H1 (cell line): ENCODE measurements around the gene CYB561D2. TPM values are rescaled to one million over a fixed set of nuclear protein-coding genes. Genes with fewer than 3 reads are reported as not detected.

Experiments
- ATF2 ChIP-seq: IDR thresholded peaks from 2 replicates; pipeline ENCODE4 v1.6.1; 2012; ENCODE audit warnings: low read length, inconsistent platforms
- BACH1 ChIP-seq: IDR thresholded peaks from 2 replicates; pipeline ENCODE4 v1.6.1; 2012; ENCODE audit warnings: low read length, improper control_type of control experiment
- BRCA1 ChIP-seq: IDR thresholded peaks from 2 replicates; pipeline ENCODE4 v1.6.1; 2012; ENCODE audit warnings: low read depth, low read length, improper control_type of control experiment
- CBX8 ChIP-seq: fragments of 300-800, 300-1000 bp; sonication (generic); IDR thresholded peaks from 2 replicates; pipeline ENCODE4 v1.7.1; 2016; ENCODE audit warnings: low read depth, low read length, borderline replicate concordance
- GABPA ChIP-seq: IDR thresholded peaks from 2 replicates; pipeline ENCODE4 v1.6.1; 2011; ENCODE audit warnings: mild to moderate bottlenecking, low read length, moderate library complexity, borderline replicate concordance; ENCODE audit not compliant: insufficient read depth
- GTF2F1 ChIP-seq: IDR thresholded peaks from 2 replicates; pipeline ENCODE4 v1.6.1; 2012; ENCODE audit warnings: low read depth, low read length, improper control_type of control experiment, borderline replicate concordance
- KDM1A ChIP-seq: fragments of 200-600, 300-600 bp; sonication (generic); IDR thresholded peaks from 2 replicates; pipeline ENCODE4 v1.7.1; 2016; ENCODE audit warnings: mild to moderate bottlenecking, low read length, borderline replicate concordance
- KDM4A ChIP-seq: IDR thresholded peaks from one replicate; pipeline ENCODE4 v1.7.1; 2012; ENCODE audit warnings: low read depth, mild to moderate bottlenecking, moderate library complexity, low read length, inconsistent platforms; ENCODE audit not compliant: severe bottlenecking
- MAFK ChIP-seq: IDR thresholded peaks from 2 replicates; pipeline ENCODE4 v1.6.1; 2012; ENCODE audit warnings: low read depth, mild to moderate bottlenecking, improper control_type of control experiment, low read length
- POLR2AphosphoS5 ChIP-seq: IDR thresholded peaks from 2 replicates; pipeline ENCODE4 v1.6.1; 2011; ENCODE audit warnings: low read depth, low read length
- RBBP5 ChIP-seq: IDR thresholded peaks from 2 replicates; pipeline ENCODE4 v1.7.1; 2012; ENCODE audit warnings: low read depth, mild to moderate bottlenecking, inconsistent platforms, low read length, moderate library complexity, borderline replicate concordance
- RNF2 ChIP-seq: fragments of 200-900, 300-1000 bp; sonication (generic); IDR thresholded peaks from 2 replicates; pipeline ENCODE4 v1.7.1; 2016; ENCODE audit warnings: borderline replicate concordance, low read depth, mild to moderate bottlenecking, antibody characterized with exemption, low read length; ENCODE audit not compliant: poor library complexity, severe bottlenecking; ENCODE audit errors: missing control alignments
- RXRA ChIP-seq: IDR thresholded peaks from 2 replicates; pipeline ENCODE4 v1.6.1; 2011; ENCODE audit warnings: low read depth, mild to moderate bottlenecking, low read length, moderate library complexity; ENCODE audit not compliant: insufficient read depth
- SIRT6 ChIP-seq: IDR thresholded peaks from one replicate; pipeline ENCODE4 v1.7.1; 2012; ENCODE audit warnings: low read length, inconsistent platforms
- SIX5 ChIP-seq: IDR thresholded peaks from 2 replicates; pipeline ENCODE4 v1.6.1; 2011; ENCODE audit warnings: mild to moderate bottlenecking, low read depth, low read length
- SP1 ChIP-seq: IDR thresholded peaks from 2 replicates; pipeline ENCODE4 v1.6.1; 2011; ENCODE audit warnings: low read depth, low read length
- SP2 ChIP-seq: IDR thresholded peaks from 2 replicates; pipeline ENCODE4 v1.6.1; 2012; ENCODE audit warnings: mild to moderate bottlenecking, low read length, inconsistent platforms
- TAF1 ChIP-seq: IDR thresholded peaks from 2 replicates; pipeline ENCODE4 v1.6.1; 2011; ENCODE audit warnings: mild to moderate bottlenecking, low read depth, low read length
- TBP ChIP-seq: IDR thresholded peaks from 2 replicates; pipeline ENCODE4 v1.6.1; 2011; ENCODE audit warnings: low read depth, low read length, improper control_type of control experiment
- TEAD4 ChIP-seq: IDR thresholded peaks from 2 replicates; pipeline ENCODE4 v1.6.1; 2012; ENCODE audit warnings: low read depth, low read length, inconsistent platforms, mixed read lengths
- polyA plus RNA-seq, 7 experiments: library from polyadenylated mRNA; depleted of rRNA in 3 of 7; stranded (reverse) in 5 of 7; unstranded in 2 of 7; fragments of >200 nt in 5 of 7; fragments of 200-250 nt in 2 of 7; gene quantifications; 1 replicate in 5 of 7; 2 replicates in 1 of 7; 4 replicates in 1 of 7; pipeline versions ENCODE4 v1.2.1 to v1.2.3, GENCODE V29; 2011 to 2013; ENCODE audit warnings: missing spikeins in 2 of 7, mixed read lengths in 2 of 7
- total RNA-seq: library from RNA; stranded (reverse); fragmentation: NEBNext Ultra II Directional; extraction: Animal tissue kit (Norgen Biotek cat#: 25700); gene quantifications from 2 replicates; pipeline ENCODE4 v1.2.1, GENCODE V29; 2021

The CYB561D2 gene
- total and polyA plus RNA-seq, 2 of the 8 experiments (the other 6 are each of a cell fraction or from before 2014, with no cell fraction given), result 9.8 to 34.0 TPM

GRCh38 chr3:50321336-50322114 is 29.1 kb upstream of the CYB561D2 start (continued):
- TF ChIP-seq KDM1A (no peak), TEAD4 (no peak), RNF2 (no peak), GABPA (peak; percentile 23; the same call in 1 of the 2 replicates), GTF2F1 (no peak), MAFK (no peak), SIX5 (no peak), SIRT6 (no peak), SP2 (no peak), CBX8 (no peak), SP1 (peak; percentile 57; the same call in 1 of the 2 replicates), KDM4A (peak; percentile 11), TBP (peak; percentile 55), RBBP5 (no peak), BACH1 (0 out of 2 replicates have a peak, but pooled peaks have one; percentile 14), POLR2AphosphoS5 (peak; percentile 89), ATF2 (no peak), RXRA (peak; percentile 68; the same call in 1 of the 2 replicates), BRCA1 (no peak), TAF1 (peak; percentile 82)
